Rectal smooth muscle tissue (tissue), 1 donor: ENCODE measurements around the gene DUSP22.

Experiments used
- H3K27ac ChIP-seq: one replicate; pipeline ENCODE4 v1.7.0; 2013; ENCODE audit warnings: low read depth, low read length, inconsistent platforms
- H3K27me3 ChIP-seq: one replicate; pipeline ENCODE4 v1.7.0; 2013; ENCODE audit warnings: low read length; ENCODE audit not compliant: control insufficient read depth, insufficient read depth
- H3K36me3 ChIP-seq: one replicate; pipeline ENCODE4 v1.7.0; 2013; ENCODE audit warnings: low read length; ENCODE audit not compliant: control insufficient read depth, insufficient read depth
- H3K4me1 ChIP-seq: one replicate; pipeline ENCODE4 v1.7.0; 2013; ENCODE audit warnings: low read length; ENCODE audit not compliant: control insufficient read depth, insufficient read depth
- H3K4me3 ChIP-seq: one replicate; pipeline ENCODE4 v1.7.0; 2013; ENCODE audit warnings: low read length
- H3K9ac ChIP-seq: one replicate; pipeline ENCODE4 v1.7.0; 2013; ENCODE audit warnings: low read length

DUSP22 gene

DNA sequence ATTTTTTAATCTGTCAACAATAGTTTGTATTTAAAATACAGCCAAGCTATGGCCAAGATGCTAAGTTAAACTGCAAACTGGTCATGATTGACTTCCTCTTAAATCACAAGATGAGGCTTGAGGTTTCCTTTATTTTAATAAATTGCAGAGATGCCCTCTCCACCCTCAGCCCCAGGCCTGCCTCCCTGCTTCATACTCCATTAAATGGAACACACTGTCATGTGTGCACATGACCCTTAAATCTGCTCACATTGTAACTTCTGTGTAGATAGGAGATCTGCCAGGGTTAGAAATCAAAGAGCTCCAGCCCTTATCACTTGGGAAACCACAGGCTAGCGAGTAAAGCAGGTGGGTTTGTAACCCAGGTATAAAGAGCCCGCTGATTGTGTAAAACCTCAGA, 20.8 kb downstream of the DUSP22 start:
- Histone ChIP-seq H3K36me3 (no peaks in the 10 kb centered on the region), H3K4me3 (no peak overlapping the region), H3K9ac (no peak overlapping the region), H3K4me1 (no peaks in the 10 kb centered on the region), H3K27me3 (no peaks in the 10 kb centered on the region), H3K27ac (no peak overlapping the region)

DNA sequence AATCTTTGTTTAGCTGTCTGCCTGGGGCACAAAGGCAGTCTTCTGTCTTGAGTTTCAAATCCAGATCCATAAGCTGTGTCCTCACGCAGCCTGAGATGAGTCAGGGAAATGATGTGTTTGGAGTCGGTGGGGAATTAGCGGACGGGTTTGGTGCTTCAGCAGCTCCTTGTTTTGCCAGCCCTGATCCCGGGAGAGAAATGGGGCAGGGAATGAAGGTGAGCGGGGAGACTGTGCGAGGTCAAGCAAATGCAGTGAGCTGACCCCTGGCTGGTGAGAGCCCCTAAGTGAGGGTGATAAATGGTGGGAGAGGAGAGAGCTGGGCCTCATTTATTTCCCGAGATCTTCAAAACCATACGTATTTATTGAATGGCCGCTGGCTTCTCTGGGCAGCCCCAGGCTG, 21.6 kb downstream of the DUSP22 start:
- no peaks in the 10 kb centered on the region for H3K27me3 ChIP-seq
- no peak overlapping the region for H3K4me3 ChIP-seq
- no peak overlapping the region for H3K27ac ChIP-seq
- H3K4me1 ChIP-seq, result no peaks in the 10 kb centered on the region
- H3K36me3 ChIP-seq, result no peaks in the 10 kb centered on the region
- H3K9ac ChIP-seq, result no peak overlapping the region

DNA sequence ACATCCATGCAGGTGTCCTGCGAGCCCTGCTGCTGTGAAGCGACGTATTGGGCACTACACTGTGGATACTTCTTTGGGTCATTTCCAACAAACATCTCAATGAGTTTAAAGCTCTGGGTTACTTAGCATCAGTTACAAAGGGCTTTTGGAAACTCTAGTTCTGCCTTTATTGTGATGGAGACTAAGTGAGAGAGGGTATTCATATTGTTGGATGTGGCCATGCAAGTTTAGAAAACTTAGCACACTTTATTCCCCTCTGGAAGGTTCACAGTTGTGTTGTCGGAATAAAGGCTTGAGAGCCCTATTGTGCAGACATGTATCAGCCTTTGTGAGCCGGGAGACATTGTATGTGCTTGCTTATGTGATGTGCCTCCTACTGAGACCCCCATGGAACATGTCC, 22.1 kb downstream of the DUSP22 start:
- H3K9ac ChIP-seq, result no peak overlapping the region
- no peak overlapping the region for H3K27ac ChIP-seq
- no peak overlapping the region for H3K4me3 ChIP-seq
- no peaks in the 10 kb centered on the region for H3K4me1 ChIP-seq
- H3K36me3 ChIP-seq, result no peaks in the 10 kb centered on the region
- H3K27me3 ChIP-seq, result no peaks in the 10 kb centered on the region

DNA sequence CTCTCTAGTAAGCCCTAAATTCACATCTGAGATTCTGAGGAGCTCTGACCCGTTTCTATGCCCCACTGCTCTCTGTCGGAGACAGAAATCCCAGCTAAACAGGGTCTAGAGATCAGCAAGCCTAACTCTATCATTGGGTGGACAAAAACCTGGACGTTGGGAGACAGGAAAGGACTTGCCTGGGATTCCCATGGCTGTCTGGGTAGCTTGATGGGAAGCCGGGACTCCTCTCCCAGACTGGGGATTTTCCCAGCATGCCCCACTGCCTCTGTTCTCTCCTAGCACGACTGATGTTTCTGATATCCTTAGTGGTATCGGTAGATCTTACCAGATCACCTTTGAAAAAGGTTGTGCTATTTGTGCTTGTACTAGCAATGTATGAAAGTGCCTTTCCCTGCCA, 22.9 kb downstream of the DUSP22 start:
- Histone ChIP-seq H3K36me3 (no peaks in the 10 kb centered on the region), H3K4me1 (no peaks in the 10 kb centered on the region), H3K27me3 (no peaks in the 10 kb centered on the region), H3K9ac (no peak overlapping the region), H3K27ac (no peak overlapping the region), H3K4me3 (no peak overlapping the region)

DNA sequence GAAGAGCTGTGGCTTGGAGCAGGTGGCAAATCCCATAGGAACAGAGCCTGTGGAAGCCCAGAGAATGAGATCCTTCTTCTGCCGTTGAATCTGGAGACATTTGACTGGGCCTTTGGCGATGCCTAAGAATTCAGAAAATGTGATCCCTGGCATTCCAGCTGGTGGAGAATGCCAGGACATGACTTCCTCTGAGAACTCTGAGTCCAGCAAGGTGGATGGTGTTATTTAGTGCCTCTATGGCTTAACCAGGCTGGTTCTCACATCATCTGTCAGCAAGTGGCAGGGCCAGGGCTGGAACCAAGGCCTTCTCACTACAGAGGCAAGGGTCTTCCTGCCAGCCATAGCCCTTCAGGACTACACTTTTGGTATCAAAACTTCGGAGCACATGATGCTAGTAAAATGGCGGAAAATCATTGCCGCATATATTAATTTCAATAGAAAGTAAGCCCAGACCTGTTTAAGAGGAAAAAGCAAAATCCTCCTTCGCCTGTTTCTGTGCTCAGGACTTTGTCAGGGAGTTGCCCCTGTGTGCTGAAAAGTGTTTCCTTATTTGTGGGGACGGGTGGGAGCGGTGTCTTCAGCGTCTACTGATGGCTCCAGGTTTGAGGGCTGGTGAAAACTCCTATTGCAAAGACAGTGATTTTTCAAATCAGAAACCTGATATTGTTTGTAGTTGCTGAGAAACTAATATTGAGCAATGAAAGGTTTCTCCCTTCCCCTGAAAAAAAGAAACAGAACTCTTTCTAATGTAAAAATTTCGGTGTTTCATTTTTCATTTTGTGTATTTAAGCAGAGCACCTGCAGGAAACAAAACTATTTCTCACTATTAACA, 23.9 kb downstream of the DUSP22 start:
- no peak overlapping the region for H3K9ac ChIP-seq
- no peaks in the 10 kb centered on the region for H3K36me3 ChIP-seq
- no peak overlapping the region for H3K27ac ChIP-seq
- H3K4me1 ChIP-seq, result no peaks in the 10 kb centered on the region
- no peak overlapping the region for H3K4me3 ChIP-seq
- H3K27me3 ChIP-seq, result no peaks in the 10 kb centered on the region

DNA sequence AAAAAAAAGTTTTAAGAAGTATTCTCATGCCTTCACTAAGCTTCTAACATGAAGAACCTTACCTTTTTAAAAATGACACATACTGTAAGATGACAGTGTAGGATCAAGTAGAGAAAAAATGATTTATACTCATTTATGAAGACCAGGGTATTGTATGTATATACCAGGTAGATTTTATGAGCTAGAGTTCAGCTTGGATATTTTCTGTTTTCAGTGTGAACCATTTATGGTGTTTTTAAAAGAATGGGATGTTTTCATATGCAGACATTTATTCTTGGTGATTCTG, 24.4 kb downstream of the DUSP22 start:
- Histone ChIP-seq H3K9ac (no peak overlapping the region), H3K4me3 (no peak overlapping the region), H3K27ac (no peak overlapping the region), H3K36me3 (no peaks in the 10 kb centered on the region), H3K27me3 (no peaks in the 10 kb centered on the region), H3K4me1 (no peaks in the 10 kb centered on the region)

DNA sequence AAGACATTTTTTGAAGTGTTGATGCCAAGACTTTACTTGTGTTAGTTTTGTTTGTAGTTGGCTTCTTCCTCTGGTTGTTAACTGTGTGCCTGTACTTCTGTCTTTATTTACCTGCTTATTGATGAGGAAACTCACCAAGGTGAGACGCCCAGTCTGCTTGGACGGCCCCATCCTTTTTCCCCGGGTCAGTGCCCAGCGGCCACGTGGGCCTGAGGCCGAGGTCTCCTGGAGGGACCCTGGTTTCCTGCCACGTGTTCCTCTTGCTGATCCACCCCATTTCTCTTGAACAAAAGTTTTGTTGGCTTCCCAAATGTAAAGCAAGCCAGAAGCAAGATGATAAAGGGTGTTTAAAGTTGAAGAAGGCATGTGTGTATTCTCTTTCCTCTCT, 24.8 kb downstream of the DUSP22 start:
- no peaks in the 10 kb centered on the region for H3K27me3 ChIP-seq
- H3K9ac ChIP-seq, result no peak overlapping the region
- no peak overlapping the region for H3K27ac ChIP-seq
- no peaks in the 10 kb centered on the region for H3K36me3 ChIP-seq
- no peaks in the 10 kb centered on the region for H3K4me1 ChIP-seq
- no peak overlapping the region for H3K4me3 ChIP-seq

DNA sequence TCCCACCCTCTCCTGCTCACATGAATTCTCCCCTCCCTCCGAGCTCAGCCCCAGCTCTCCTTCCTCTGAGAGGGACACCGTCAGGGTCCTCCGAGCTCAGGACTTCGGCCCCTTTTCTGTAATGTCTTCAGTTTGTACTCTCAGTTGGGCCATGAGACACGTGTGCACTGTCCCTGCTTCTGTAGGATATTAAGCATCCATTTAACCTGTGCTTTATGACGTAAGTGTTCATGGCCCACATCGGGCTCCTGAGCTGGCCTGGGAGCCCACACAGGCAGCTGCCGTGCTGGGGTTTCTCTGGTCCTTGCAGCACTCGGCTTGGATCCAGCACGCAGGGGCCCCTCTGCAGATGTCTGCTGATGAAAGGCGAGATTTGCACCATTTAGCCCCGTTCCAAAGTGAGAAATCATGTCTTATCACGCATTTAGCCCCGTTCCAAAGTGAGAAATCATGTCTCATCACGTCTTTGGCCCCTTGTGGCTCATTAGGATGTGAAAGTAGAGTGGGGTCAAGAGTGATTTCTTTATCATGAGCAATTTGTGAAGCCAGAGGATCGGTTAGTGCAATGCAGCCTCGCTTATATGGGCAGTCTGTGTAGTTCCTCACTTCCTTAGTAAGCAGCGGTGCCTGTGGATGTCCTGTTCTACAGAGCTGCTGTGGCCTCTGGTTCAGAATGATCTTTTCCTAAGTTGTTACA, 25.3 kb downstream of the DUSP22 start:
- Histone ChIP-seq H3K9ac (no peak overlapping the region), H3K4me3 (no peak overlapping the region), H3K4me1 (no peaks in the 10 kb centered on the region), H3K27ac (no peak overlapping the region), H3K36me3 (no peaks in the 10 kb centered on the region), H3K27me3 (no peaks in the 10 kb centered on the region)

DNA sequence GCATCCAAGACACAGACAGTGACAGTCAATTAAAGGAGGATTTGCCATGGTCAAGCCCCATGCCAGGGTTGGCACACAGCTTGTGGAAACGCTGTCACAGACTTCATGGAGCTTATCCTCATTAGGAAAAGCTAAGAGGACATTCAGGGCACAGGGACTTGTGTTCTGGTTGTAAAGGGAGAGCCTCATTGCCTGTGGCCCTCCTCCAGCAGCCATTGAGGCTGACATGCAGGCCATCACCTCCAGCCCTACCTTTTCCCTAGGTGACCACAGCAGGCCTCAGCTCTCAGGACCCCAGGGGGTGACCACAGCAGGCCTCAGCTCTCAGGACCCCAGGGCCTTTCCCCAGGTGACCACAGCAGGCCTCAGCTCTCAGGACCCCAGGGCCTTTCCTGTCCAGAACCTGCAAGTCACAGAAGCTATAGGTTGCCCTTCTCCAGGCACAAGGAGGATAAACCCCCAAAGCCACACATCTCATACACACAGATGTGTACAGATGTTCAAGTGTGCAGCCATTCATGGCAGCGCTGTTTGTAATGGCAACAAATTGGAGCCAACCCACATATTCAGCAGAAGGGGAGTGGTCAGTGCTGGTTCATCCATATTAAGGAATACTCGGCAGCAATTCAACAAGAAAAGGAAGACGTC, 26.1 kb downstream of the DUSP22 start:
- H3K27ac ChIP-seq, result no peak overlapping the region
- H3K36me3 ChIP-seq, result no peaks in the 10 kb centered on the region

DNA sequence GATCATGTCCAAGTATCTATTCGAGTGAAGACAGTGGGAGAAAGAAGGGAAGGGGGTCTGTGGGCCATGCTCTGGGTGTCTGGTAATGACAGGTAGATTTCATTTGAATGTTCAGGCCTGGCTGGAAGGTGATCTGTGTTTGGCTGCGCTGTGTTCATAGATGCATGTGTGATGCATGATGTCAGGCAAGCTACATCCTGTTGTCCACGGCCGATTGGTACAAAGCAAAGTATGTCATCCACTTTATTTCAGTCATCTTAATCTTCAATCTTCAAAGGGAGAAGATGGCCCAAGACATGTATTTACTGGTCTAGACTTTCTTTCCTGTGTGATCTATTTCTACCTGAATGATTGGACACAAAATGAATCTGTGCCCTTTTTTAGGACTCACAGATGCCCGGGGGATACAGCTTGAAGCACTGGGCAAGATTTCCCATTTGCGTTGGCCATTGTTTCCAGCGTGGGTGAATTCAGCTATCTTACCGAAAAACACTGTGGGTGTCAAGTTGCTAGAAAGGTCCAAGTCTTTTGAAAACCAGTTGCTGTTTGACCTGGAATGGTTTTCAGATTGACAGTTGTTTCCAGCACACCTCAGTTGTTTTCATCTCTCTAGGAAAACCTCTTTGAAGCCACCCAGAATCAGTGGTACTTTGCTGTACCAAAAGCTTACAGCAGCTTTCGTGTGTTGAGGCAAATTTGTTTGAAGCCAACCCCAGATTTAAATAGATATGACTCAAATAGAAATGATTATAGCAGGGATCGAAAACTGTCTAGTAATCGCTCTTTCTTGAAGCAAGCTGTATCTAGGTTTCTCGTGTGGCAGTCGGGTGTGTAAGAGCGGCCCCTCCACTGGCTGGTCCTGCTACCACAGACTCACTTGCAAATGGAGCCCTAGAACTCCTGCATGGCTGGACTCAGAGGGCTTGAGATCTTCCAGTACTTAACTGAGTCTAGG, 27.2 kb downstream of the DUSP22 start:
- H3K27ac ChIP-seq, result no peak overlapping the region
- no peak overlapping the region for H3K4me3 ChIP-seq
- H3K27me3 ChIP-seq, result no peaks in the 10 kb centered on the region
- no peaks in the 10 kb centered on the region for H3K36me3 ChIP-seq
- no peaks in the 10 kb centered on the region for H3K4me1 ChIP-seq
- no peak overlapping the region for H3K9ac ChIP-seq

More for the DNA sequence above, 26.1 kb downstream of the DUSP22 start:
- Histone ChIP-seq H3K27me3 (no peaks in the 10 kb centered on the region), H3K4me1 (no peaks in the 10 kb centered on the region), H3K4me3 (no peak overlapping the region), H3K9ac (no peak overlapping the region)

DNA sequence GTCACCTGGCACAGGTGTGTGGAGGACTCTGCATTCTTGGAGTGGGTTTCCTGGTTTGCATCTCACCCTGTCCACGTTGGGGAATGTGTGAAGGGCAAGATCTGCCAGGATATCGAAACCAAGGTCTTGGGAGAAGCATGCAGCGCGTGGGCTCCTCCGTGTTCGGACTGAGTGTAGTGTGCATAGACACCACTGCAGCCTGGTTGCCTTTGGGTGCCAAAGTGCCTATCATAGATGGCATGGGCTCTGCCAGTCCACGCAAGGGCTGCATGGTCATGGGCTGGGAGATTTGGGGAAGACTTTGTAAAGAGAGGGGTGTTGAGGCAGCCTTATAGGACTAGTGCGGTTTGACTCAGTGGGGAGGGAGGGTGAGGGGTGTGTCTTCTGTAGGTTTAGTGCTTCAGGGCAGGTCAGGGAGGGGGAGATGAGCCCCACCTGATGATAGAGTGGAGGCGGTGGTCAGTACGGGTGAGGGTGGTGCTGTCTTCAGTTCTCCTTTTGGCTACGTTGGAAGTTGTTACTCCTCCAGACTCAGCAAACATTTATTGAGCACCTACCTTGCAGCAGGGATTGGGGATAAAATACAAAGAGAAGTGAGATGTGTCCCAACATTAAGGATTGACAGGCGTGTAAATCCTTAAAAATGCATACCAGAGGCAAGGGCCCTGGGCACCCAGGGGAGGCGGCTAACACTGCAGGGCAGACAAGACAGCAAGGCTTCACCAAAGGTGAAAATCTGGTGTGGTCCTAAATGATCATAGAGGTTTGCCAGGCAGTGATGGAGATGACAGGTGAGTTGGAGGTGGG, 28.3 kb downstream of the DUSP22 start:
- no peaks in the 10 kb centered on the region for H3K4me1 ChIP-seq
- no peak overlapping the region for H3K4me3 ChIP-seq
- no peaks in the 10 kb centered on the region for H3K27me3 ChIP-seq
- H3K27ac ChIP-seq, result no peak overlapping the region
- H3K36me3 ChIP-seq, result no peaks in the 10 kb centered on the region
- no peak overlapping the region for H3K9ac ChIP-seq

DNA sequence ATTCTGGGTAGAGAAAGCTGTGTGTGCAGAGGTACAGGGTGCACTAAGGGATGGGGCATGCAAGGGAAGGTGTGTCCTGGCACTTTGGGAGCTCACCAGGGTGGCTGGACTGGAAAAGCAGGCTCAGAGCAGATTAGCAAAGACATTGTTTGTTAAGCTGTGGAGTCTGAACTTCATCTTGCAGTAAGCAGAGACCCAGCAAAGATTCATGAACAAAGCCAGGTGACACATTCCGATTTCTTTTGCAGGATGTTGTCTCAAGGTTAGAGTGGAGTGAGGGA, 28.8 kb downstream of the DUSP22 start:
- Histone ChIP-seq H3K36me3 (no peaks in the 10 kb centered on the region), H3K9ac (no peak overlapping the region), H3K27ac (no peak overlapping the region), H3K4me1 (no peaks in the 10 kb centered on the region), H3K4me3 (no peak overlapping the region), H3K27me3 (no peaks in the 10 kb centered on the region)
